RWPE2 (cell line): ENCODE measurements around the gene BMP6.

ENCODE experiments used
- ATAC-seq: fragments of 200-7000 bp; cut with Tn5 transposase; 3 replicates; pipeline ENCODE4 v1.9.1; 2021; ENCODE audit warnings: low read depth
- DNase-seq: peaks from one replicate; pipeline ENCODE4 v3.0.0-alpha.2; 2020; ENCODE audit warnings: low spot score
- H3K27ac ChIP-seq: fragments of 450-650 bp; 2 replicates; pipeline ENCODE4 v1.5.1; 2017; ENCODE audit warnings: mild to moderate bottlenecking; ENCODE audit not compliant: poor library complexity, severe bottlenecking
- H3K27me3 ChIP-seq: fragments of 250-450 bp; sonication (Bioruptor Pico); 2 replicates; pipeline ENCODE4 v1.5.1; 2021; ENCODE audit warnings: mild to moderate bottlenecking, moderate library complexity; ENCODE audit not compliant: insufficient read depth, poor library complexity, severe bottlenecking
- H3K36me3 ChIP-seq: fragments of 250-450 bp; sonication (Bioruptor Pico); 2 replicates; pipeline ENCODE4 v1.5.1; 2020; ENCODE audit warnings: low read depth, mild to moderate bottlenecking, moderate library complexity
- H3K4me1 ChIP-seq: fragments of 250-450 bp; sonication (Bioruptor Pico); 2 replicates; pipeline ENCODE4 v1.5.1; 2021; ENCODE audit warnings: mild to moderate bottlenecking, moderate library complexity; ENCODE audit not compliant: insufficient read depth, poor library complexity, severe bottlenecking
- H3K4me3 ChIP-seq: fragments of 250-450 bp; sonication (Bioruptor Pico); 2 replicates; pipeline ENCODE4 v1.5.1; 2021; ENCODE audit warnings: mild to moderate bottlenecking, moderate library complexity; ENCODE audit not compliant: severe bottlenecking
- H3K9me3 ChIP-seq: fragments of 250-450 bp; sonication (Bioruptor Pico); 2 replicates; pipeline ENCODE4 v1.5.1; 2021; ENCODE audit warnings: mild to moderate bottlenecking, moderate library complexity; ENCODE audit not compliant: severe bottlenecking
- TF ChIP-seq, protein P1 (sequence below): fragments of 450-650 bp; IDR thresholded peaks from one replicate; pipeline ENCODE4 v1.5.1; 2017; ENCODE audit warnings: mild to moderate bottlenecking, moderate library complexity; ENCODE audit not compliant: poor library complexity, severe bottlenecking

BMP6 gene

DNA sequence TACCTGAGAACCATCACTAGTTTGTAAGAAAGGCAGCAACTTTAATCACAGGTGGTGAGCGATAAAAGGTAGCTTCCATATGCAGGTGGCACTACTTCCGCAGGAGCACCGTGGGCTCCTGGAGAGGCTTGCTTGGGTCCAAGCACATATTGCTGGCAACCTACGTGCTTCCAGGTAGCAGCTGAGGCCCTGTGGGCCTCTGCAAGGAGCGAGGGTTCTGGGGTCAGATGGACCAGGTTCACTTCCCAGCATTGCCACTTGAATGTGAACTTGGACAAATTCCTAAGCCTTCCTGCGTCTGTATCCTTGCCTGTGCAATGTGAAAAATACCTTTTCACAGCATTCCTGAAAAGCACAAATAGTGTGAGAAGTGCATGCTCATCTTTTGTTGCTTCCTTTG, 153.7 kb downstream of the BMP6 start:
- no peak overlapping the region for H3K4me3 ChIP-seq
- DNase-seq (no peak), ATAC-seq (no peak)
- H3K9me3 ChIP-seq = no peaks in the 10 kb centered on the region
- peaks cover 39% of the 10 kb centered on the region for H3K36me3 ChIP-seq
- TF ChIP-seq, protein P1, sequence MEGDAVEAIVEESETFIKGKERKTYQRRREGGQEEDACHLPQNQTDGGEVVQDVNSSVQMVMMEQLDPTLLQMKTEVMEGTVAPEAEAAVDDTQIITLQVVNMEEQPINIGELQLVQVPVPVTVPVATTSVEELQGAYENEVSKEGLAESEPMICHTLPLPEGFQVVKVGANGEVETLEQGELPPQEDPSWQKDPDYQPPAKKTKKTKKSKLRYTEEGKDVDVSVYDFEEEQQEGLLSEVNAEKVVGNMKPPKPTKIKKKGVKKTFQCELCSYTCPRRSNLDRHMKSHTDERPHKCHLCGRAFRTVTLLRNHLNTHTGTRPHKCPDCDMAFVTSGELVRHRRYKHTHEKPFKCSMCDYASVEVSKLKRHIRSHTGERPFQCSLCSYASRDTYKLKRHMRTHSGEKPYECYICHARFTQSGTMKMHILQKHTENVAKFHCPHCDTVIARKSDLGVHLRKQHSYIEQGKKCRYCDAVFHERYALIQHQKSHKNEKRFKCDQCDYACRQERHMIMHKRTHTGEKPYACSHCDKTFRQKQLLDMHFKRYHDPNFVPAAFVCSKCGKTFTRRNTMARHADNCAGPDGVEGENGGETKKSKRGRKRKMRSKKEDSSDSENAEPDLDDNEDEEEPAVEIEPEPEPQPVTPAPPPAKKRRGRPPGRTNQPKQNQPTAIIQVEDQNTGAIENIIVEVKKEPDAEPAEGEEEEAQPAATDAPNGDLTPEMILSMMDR = no peak
- H3K27me3 ChIP-seq = no peaks in the 10 kb centered on the region
- no peak overlapping the region for H3K27ac ChIP-seq
- no peaks in the 10 kb centered on the region for H3K4me1 ChIP-seq

GRCh38 chr6:7879980-7880717, 154.2 kb downstream of the BMP6 start:
- no peak overlapping the region for H3K27ac ChIP-seq
- H3K27me3 ChIP-seq = no peaks in the 10 kb centered on the region
- H3K9me3 ChIP-seq = no peaks in the 10 kb centered on the region
- ATAC-seq = no peak
- H3K36me3 ChIP-seq = peaks cover 45% of the 10 kb centered on the region
- TF ChIP-seq, protein P1 = no peak
- no peaks in the 10 kb centered on the region for H3K4me1 ChIP-seq
- no peak for DNase-seq
- no peak overlapping the region for H3K4me3 ChIP-seq

DNA sequence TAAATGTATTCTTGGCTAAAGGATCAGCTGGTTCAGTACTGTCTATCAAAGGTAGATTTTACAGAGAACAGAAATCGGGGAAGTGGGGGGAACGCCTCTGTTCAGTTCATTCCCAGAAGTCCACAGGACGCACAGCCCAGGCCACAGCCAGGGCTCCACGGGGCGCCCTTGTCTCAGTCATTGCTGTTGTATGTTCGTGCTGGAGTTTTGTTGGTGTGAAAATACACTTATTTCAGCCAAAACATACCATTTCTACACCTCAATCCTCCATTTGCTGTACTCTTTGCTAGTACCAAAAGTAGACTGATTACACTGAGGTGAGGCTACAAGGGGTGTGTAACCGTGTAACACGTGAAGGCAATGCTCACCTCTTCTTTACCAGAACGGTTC, 154.8 kb downstream of the BMP6 start:
- Histone ChIP-seq H3K4me3 (no peak overlapping the region), H3K4me1 (no peaks in the 10 kb centered on the region), H3K27ac (no peak overlapping the region), H3K36me3 (peaks cover 50% of the 10 kb centered on the region), H3K27me3 (no peaks in the 10 kb centered on the region), H3K9me3 (no peaks in the 10 kb centered on the region)
- ATAC-seq = no peak; the same call in 2 of the 3 replicates
- no peak for DNase-seq
- TF ChIP-seq, protein P1 = no peak

GRCh38 chr6:7881765-7882500, 156.0 kb downstream of the BMP6 start:
- ATAC-seq (no peak; the same call in 2 of the 3 replicates), DNase-seq (no peak)
- TF ChIP-seq, protein P1 = no peak
- Histone ChIP-seq H3K36me3 (peaks cover 62% of the 10 kb centered on the region), H3K4me1 (no peaks in the 10 kb centered on the region), H3K27ac (no peak overlapping the region), H3K4me3 (no peak overlapping the region), H3K9me3 (no peaks in the 10 kb centered on the region), H3K27me3 (no peaks in the 10 kb centered on the region)
